GM19238 (cell line): Measurements from ENCODE around the gene NXPH1.

Experiments used
- DNase-seq: peaks from one replicate; pipeline ENCODE4 v3.0.0; 2011; ENCODE audit warnings: low spot score; ENCODE audit not compliant: insufficient read length

The NXPH1 gene

DNA sequence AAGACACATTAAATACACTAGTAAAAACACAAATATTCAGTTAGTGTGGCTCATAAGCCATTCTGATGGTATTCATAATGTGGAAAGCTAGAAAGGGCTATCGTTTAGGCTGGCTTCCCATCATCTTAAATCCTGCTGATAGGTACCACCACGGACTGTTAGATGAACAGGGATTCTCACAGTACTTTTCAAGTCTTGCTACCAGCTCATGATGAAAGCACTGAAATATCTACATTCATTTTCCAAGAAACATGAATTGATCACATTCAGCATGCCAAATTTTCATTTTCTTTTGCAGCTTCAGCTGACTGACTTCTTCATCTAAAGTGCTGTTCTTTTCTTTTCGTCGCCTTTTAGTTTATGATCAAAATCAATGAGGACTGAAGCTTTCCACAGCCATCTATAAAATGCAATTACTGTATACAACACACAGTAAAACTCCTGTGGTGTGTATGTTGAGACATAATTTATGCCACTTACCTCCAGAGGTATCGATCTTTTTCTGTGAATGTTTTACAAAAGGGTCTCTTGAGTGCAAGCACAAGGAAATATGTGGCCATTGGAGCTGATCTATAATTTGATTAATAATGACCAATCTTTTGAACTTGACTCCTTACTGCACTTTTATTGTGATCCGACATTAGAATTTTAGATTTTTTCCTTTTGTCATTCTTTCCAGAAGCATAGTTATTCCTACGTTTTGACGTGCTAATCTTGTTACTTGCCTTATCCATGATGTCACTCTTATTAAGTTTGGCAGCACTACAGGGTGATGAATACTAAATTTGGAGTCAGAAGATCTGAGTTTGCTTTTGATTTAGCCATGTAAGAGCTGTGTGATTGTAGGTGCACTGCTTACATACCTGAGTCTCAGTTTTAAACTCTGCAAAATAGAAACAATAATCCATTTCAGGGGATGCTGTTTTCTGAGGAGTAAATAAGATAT, 58.4 kb downstream of the NXPH1 start:
- no peak for DNase-seq

DNA sequence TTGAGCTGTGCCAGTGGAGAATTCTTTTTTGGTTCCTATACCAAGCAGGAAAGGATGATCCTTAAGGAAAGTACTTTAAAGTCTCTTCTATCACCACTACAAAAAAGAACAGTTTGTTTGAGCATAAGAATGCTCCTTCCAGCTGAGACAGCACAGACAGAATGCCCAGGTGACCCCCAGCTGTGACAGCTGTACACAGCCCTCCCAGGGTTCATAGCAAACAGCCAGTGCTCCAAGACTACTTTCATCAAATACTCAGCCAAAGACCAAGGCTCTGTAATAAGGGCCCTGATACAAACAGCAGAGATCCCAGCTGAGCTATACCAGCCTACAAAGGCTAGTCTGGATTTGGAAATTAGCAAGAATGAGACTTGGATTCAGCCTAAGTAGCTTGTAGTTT, 65.7 kb downstream of the NXPH1 start:
- DNase-seq: no peak

DNA sequence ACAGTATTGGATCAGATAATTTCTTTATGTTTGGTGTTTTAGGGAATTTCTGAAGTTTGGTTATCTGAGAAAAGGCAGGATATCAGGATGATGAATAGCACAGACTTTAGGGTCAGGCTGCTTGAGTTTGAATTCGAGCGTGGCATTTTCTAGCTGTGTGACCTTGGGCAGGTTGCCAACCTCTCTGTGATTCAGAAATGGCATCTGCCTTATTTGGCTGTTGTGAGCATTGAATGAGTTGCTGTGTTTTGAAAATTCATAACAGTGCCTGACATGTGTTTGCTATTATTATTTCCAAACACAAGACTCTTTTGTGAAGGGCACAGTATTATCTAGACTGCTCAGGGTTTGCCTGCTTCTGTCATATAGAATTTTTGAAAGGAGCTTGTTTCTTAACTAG, 66.9 kb downstream of the NXPH1 start:
- DNase-seq: no peak

DNA sequence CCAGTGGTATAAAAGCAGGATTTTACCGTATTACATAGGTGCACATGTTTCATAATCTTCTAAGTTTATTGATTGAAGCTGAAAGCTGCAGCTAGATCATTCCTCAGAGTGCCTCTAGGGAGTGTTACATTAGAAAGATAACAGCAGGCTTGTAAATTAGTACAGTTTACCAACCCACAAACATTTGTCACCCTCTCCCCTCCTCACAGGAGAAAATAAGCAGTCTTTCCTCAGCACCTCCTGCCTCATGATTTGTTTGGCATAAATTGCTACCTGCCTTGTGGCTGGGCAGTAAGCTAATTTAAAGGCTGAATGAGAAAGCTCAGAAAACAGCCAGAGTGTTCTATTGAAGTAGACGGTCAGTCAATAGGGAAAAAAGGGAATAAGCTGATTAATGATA, 74.2 kb downstream of the NXPH1 start:
- DNase-seq: no peak

DNA sequence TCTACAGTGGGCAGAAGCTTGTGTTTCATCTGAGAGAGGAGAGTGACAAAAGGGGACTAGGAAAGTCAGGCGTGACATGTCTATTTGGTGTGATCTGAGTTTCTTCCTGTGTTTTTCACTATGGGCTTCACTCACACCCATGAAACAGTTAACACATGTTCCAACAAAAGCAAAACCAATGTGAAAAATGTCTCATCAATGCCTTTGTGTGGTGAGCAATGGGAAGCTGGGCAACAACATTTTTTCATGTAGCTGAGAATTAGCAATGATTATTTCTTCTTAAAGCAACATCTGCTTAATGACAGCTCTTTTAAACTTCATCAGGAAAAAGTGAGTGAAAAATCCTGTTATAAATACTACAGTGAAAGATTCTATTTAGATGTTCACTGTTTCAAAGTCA, 76.2 kb downstream of the NXPH1 start:
- no peak for DNase-seq

DNA sequence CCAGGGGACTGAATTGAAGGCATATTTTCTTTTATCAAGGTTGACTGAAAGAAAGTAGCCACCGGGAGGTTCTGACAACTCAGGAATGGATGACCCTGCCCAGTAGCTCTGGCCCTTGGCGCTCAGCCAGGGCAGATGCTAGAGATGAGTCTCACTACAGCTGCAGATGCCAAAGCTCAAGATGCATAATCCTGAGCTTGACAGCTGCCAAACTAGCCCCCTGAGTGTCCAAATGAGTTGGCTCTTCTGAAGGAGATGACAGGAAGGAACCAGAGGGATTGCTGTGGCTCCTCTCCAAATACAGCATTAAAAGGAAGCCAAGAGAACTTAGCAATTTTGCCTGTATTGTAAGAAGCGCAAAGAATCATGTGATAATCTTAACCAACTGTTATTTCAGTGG, 78.4 kb downstream of the NXPH1 start:
- DNase-seq: no peak

DNA sequence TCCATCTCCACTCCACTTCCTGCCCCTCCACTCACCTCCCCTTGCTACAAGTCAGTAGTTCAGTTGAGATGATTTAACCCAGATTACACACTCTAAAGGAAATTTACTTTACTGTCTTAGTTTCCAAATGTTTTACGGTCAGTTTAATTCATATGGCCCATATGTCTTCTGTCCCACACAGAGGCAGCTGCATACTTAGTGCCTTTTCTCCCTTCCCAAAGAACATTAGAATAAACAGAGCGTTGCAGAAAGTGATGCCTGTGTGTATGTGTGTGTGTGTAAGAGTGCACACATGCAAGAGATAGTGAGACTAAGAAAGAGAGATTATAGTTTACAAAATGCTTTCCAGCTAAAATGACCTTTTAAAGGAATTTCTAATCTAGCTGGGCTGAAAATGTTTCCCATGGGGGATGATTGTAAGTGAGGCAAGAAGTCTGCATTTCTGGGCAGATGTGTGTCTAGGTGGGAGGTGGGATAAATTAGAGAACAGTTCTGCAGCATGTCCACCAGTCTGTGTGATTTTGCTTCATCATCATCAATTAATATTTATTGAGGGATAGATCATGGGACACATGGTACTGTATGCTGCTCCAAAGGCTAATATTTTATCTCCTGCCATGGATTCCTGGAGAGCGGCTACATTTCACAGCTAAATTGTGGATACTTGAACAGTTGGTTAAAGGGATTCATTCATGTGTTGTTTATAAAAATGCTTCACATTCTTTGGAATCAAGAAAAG, 81.5 kb downstream of the NXPH1 start:
- no peak for DNase-seq

DNA sequence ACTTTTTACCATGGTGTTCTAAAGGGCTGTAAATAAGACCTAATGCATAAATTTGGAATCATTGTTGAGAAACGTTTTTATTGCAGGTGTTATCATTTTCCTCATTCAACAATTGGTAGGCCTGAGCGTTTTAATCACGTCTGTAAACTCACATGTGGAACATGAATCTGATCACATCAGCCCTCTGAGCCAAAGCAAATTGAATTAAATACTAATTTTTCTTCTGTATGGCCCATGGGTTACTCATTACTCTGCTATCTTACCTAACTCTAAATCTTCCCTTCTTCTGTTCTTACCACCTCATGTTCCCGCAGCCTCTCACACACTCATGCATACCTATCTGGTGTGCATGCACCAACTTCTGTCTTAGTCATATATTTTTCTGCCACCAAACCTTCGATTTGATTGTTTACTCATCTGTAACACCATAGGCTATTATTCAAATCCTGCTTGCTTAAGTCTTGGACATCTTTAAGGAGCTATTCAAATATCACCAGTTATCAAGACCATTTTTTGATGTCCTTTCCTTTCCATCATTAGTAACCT, 82.3 kb downstream of the NXPH1 start:
- DNase-seq: no peak

DNA sequence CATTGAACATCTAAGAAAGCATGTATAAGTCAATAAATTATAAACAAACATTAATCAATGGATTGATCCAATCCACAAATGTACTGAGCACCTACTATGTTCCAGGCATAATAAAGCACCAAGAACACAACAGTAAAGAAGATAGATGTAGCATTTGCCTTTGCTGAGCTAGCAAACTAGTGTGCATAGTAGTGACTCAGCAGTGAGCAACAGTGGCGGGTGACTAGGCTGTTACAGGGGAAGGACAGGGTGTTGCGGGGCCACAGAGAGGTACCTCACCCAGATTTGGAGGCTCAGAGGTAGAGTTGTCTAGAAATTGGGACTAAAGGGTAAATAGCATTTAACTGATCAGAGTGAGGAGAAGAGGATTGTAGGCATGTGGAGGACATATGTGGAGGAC, 83.6 kb downstream of the NXPH1 start:
- DNase-seq: no peak

DNA sequence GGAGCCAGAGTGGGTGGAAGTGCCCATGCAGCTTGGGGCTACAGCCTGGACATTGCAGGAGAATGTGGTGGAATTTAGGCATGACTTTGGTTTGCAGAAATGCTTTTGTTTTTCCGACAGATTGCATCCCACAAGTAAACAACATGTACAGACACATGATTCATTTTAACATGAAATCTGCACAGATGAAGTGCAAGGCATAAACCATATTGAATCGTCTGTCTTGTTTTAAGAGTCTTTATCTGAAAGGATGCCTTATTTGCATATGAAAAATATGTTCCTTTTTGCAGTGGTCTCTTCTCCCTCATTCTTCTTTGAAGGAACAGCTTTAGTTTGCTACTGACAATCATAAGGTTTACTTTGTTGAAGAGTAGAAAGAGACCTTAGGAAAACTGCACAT, 94.9 kb downstream of the NXPH1 start:
- no peak for DNase-seq

DNA sequence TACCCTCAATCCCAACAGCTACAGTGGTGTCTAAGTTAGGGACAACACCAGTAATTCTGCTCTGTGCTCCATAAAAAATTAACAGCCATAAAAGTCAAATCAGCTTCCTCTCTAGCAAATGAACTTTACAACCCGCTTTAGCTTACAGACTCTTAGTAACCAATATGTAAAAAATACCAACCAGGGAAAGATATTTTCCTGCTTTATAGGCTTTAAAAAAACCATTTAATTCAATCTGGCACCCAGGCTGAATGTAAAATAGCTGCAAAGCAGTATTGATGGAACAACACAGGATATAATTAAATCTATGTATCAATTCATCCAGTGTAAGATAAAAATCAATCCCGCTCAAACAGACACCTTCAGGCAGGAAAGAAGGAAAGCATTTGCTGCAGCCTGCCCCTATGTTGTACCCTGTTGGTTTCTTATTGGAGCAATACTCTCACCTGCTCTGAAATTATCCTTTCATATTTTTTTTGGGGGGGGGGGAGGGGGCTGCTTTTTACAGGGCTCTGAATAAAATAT, 98.6 kb downstream of the NXPH1 start:
- DNase-seq: no peak

DNA sequence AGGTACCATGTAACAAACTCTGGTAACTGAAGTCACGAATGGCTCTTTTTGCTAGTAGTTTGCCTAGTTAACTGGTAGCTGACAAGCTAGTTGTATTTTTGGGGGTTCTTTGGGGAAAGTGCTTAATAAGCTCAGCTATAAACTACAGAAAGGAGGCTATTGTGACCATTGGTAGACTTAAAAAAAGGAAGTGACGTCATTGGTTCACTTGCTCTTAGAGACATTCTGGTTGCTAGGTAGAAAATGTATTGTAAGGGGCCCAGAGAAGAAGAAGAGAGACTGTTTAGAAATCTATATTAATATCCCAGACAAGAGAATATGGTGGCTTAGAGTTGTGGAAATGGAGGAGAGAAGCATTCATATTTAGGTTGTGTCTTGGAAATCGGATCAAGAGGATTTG, 103.0 kb downstream of the NXPH1 start:
- DNase-seq: no peak

DNA sequence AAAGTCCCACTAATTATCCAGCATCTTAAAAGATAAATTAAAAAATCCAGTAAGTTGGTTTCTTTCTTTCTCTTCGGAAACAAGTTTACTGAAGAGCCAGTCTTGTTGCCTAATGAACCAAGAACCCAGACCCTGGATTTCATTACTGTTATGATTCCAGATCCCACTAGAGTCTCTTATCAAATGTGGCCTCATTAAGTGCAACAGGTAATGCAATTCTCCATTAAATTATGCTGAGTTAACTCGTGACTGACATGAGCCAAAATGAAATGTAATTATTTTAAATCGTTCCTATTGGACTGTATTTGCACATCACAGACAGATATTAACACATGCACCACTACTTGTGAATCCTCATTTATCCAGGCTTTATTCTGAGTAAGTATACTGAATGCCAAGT, 115.6 kb downstream of the NXPH1 start:
- DNase-seq: no peak

DNA sequence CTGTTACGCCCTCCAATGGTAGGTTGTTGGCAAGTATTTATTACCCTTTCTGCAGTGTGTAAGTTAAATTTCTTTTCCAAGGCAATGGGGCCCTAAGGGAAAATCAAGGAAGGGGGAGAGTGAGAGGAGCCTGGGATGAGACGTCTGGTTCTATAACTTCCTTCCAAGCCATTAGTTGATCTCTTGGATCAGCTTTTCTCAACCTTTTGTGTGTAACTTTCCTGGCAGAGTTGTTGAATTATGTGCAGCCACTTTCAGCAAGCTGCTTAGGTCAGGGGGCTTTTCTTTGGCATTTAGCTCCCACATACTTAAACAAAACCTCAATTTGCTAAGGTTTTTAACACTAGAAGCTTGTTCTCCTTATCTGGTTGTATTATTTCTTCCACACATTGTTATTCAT, 127.1 kb downstream of the NXPH1 start:
- no peak for DNase-seq

DNA sequence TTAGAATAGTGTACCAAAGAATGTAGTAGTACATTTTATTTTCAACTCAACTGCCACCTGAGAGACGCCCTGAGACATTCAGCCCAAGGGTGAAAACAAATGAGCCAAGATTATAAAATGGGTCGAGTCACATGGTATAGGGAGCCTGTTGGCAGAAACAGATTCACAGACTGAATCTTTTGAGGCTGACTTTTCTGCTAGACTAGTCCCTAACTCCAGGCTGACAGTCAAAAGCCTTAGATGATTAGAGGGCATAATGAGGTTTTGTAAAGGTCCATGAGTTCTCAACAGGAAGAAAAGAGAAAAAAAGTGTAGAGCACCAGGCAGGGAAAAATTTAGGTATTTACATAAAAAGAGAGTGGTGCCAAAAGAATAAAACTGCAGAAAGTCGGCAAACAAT, 128.0 kb downstream of the NXPH1 start:
- no peak for DNase-seq

DNA sequence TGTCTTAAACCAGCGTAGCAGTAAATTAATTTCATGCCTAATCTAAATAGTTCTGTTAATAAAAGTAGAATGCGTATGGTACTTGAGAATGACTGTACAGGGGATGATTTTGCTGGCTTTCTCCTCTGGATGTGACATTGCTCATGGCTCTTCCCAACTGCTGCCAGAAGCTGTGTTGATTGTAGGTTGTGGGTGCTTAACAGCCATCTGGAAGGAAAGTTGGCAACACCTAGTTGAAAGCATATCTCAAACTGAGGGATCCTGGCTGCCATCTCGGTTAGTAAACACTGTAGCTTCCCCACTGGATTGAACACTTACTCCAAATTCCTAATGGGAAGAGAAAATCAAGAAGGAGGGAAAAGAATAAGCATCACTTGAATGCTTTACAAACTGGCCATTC, 130.9 kb downstream of the NXPH1 start:
- DNase-seq: no peak

DNA sequence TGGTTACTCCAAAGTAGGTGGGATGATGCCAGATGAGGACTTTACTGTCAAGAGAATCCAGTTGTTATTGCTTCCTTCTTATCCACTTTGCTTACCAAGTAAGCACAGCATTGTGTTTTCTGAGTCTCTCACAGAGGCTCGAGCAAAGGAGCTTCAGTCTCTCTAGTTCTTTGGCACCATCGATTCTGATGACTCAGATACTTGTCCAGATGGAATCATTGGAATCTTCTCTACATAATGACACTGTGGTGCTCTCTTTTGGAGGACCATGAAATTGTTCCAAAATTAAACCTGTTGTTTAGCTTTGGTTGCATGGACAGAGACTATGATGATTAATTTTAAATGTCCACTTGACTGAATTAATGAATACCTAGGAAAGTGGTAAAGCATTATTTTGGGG, 132.6 kb downstream of the NXPH1 start:
- DNase-seq: no peak

DNA sequence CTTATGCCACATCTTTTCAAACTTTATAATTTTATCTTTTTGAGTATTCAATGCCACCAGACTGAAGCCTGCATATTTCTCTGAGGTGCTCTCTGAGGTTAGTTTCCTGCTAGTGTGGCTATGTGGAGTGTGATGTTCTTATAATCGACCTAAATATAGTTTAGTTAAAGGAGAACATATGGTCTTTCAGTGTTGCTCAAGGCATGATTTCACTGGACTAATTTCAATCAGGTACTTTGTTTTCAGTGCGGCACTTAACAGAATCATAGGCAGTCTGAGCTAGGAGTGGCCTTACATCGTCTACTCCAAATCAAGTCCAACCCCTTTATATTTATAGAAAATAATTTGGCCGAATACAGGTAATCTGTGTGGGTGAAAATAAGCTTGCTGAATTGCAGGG, 134.2 kb downstream of the NXPH1 start:
- DNase-seq: no peak

DNA sequence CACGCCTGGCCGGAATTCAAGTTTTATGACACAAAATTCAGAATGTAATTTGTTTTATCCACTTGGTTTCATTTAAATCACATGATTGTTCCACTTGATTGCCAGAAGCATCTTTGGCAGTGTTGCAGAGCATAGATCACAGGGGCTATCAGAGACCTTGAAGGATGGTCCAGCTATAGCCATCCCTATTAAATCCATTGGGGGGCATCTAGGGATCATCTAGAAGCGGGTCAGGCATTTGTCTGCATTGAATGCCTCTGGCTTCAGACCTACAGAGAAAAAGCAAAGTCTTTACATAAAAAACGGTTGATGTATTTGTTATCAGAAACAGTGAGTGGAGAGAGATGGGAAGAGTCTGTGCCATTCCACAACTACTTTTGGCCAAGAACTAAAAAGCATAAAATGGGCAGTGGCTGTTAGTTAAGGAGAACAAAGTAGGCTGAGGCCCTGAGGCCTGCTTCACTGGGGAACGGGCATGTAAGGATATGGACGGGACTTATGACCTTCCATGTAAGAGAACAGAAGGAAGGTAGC, 146.3 kb downstream of the NXPH1 start:
- no peak for DNase-seq

DNA sequence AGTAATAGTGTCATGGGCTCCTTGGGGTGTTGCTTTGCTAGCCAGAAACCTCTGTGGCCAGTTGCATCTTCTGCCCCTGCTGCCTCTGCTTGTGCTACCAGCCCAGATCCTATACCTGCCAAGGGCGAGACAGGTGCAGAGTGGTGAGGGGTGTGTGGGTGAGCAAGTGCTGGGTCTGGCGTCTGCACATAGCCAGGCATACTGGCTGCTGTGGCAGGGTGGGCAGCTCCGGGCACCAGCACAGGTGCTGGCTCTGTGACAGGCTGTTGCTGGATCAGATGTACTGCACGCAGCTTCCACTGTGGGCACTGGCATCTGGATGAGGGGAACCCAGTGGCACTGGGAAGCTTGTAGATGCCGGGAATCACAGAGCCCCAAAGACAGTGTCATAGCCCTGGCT, 148.4 kb downstream of the NXPH1 start:
- no peak for DNase-seq

DNA sequence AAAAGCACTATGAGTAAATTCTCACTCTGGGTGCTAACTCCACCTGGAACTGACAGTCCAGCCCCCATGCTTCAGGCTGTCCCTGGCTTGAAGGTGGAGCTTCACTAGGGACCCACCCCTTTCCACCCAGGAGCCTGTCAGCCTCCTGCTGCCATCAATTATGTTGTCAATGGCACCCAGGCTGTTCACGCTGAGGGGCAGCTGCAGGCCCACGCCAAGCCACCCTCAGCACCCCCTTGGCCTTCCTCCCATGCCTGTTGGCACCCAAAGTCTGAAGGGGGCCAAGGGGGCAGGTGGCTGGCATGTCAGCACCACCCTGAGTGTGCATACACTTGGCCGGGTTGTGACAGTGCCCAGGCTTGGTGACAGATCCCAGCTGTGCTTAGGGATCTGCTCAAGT, 149.3 kb downstream of the NXPH1 start:
- DNase-seq: no peak

DNA sequence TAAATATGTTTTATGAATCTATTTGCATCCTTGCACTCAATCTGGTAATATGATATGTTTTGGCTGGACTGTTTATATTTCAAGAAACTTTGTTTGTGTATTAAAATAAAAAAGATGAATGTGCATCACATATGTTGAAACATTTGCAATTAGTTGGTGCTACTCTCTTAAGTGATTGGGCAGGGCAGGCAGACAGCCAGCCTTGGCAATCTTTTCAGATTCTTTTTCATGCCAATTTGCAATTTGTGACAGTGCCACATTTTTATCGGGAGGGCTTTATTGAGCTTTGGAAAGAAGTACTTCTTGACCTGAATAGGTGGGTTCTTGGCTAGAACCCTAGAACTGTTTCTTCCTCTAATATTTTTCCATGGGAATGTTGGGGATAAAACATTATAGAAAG, 152.2 kb downstream of the NXPH1 start:
- no peak for DNase-seq
